MM.1S (cell line): Measurements from ENCODE around the gene CDKN2AIP.

Experiments
- EZH2 ChIP-seq: fragments of 300-600 bp; sonication (generic); optimal IDR thresholded peaks from 2 replicates; pipeline ENCODE3; 2017; ENCODE audit warnings: low read depth, mild to moderate bottlenecking, antibody characterized with exemption, low read length, mixed read lengths
- EZH2phosphoT487 ChIP-seq: fragments of 300-600 bp; sonication (generic); IDR thresholded peaks from 2 replicates; pipeline ENCODE4 v1.6.1; 2018; ENCODE audit warnings: antibody characterized with exemption, low read length
- TF ChIP-seq, protein P1 (sequence below): fragments of 300-600 bp; sonication (generic); IDR thresholded peaks from 2 replicates; pipeline ENCODE4 v1.5.1; 2016; ENCODE audit warnings: antibody characterized with exemption, low read length, mixed read lengths

DNA sequence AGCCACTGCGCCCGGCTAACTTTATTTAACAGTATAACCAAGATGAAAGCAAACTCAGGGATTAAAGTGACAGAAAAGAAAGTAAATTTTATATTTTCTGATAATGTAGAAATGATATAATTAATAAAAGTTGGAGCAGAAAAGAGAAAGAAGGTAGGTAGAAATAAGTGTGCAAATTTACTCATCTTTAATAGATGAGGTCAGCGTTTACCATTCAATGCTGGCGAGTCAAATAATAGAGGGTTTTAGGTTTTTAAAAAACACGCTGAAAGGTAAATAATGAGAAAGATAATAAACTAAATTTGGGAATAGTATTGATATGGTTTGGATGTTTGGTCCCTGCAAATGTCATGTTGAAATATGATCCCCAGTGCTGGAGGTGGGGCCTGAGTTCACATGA is 13.6 kb downstream of the CDKN2AIP start:
- TF ChIP-seq, protein P1, sequence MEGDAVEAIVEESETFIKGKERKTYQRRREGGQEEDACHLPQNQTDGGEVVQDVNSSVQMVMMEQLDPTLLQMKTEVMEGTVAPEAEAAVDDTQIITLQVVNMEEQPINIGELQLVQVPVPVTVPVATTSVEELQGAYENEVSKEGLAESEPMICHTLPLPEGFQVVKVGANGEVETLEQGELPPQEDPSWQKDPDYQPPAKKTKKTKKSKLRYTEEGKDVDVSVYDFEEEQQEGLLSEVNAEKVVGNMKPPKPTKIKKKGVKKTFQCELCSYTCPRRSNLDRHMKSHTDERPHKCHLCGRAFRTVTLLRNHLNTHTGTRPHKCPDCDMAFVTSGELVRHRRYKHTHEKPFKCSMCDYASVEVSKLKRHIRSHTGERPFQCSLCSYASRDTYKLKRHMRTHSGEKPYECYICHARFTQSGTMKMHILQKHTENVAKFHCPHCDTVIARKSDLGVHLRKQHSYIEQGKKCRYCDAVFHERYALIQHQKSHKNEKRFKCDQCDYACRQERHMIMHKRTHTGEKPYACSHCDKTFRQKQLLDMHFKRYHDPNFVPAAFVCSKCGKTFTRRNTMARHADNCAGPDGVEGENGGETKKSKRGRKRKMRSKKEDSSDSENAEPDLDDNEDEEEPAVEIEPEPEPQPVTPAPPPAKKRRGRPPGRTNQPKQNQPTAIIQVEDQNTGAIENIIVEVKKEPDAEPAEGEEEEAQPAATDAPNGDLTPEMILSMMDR = no peak
- TF ChIP-seq EZH2 (no peak), EZH2phosphoT487 (no peak)
